Cardiac muscle cell (in vitro differentiated cells and primary cell): ENCODE data around the gene FAM131C. TPM values are rescaled to one million over a fixed set of nuclear protein-coding genes. Genes with fewer than 3 reads are reported as not detected.
A peak's percentile ranks its signal among the peaks of the same experiment; 100 is the strongest.

Source experiments
- DNase-seq, 2 donors: peaks; one replicate each; pipeline versions ENCODE4 v3.0.0 to v3.0.0-alpha.2; 2010 to 2017; ENCODE audit warnings: low read depth in 1 of 2, low spot score in 1 of 2
- H3K27ac ChIP-seq: fragments of 200-600 bp; sonication (generic); 2 replicates; pipeline ENCODE4 v1.5.1; 2016
- H3K27me3 ChIP-seq: fragments of 200-600 bp; sonication (generic); 2 replicates; pipeline ENCODE4 v1.6.0; 2016; ENCODE audit warnings: control low read depth
- H3K36me3 ChIP-seq: fragments of 200-600 bp; sonication (generic); 2 replicates; pipeline ENCODE4 v1.5.1; 2016; ENCODE audit warnings: control low read depth
- H3K4me1 ChIP-seq: fragments of 200-600 bp; sonication (generic); 2 replicates; pipeline ENCODE4 v1.8.1; 2017; ENCODE audit warnings: low read depth, mild to moderate bottlenecking, mixed run types
- H3K4me3 ChIP-seq: fragments of 200-600 bp; sonication (generic); 2 replicates; pipeline ENCODE4 v1.5.1; 2016; ENCODE audit warnings: mild to moderate bottlenecking
- H3K9me3 ChIP-seq: fragments of 200-600 bp; sonication (generic); 2 replicates; pipeline ENCODE4 v1.5.1; 2017; ENCODE audit warnings: low read depth, mild to moderate bottlenecking, control low read depth
- polyA plus RNA-seq: library from polyadenylated mRNA; unstranded; fragments of >200 nt; fragmentation: Nextera tagmentation; extraction: Ambion mirVana; gene quantifications from 2 replicates; pipeline ENCODE4 v1.2.1, GENCODE V29; 2016
- total RNA-seq: library from RNA; depleted of rRNA; stranded (reverse); fragments of >200 nt; gene quantifications from 2 replicates; pipeline ENCODE4 v1.2.3, GENCODE V29; 2016
- TF ChIP-seq, protein P1 (sequence below): IDR thresholded peaks from 2 replicates; pipeline ENCODE4 v1.5.1; 2012; ENCODE audit warnings: low read depth, mild to moderate bottlenecking, low read length

FAM131C gene
- total and polyA plus RNA-seq, 2 experiments from 2014 or later, result 10.4 to 10.9 TPM

DNA sequence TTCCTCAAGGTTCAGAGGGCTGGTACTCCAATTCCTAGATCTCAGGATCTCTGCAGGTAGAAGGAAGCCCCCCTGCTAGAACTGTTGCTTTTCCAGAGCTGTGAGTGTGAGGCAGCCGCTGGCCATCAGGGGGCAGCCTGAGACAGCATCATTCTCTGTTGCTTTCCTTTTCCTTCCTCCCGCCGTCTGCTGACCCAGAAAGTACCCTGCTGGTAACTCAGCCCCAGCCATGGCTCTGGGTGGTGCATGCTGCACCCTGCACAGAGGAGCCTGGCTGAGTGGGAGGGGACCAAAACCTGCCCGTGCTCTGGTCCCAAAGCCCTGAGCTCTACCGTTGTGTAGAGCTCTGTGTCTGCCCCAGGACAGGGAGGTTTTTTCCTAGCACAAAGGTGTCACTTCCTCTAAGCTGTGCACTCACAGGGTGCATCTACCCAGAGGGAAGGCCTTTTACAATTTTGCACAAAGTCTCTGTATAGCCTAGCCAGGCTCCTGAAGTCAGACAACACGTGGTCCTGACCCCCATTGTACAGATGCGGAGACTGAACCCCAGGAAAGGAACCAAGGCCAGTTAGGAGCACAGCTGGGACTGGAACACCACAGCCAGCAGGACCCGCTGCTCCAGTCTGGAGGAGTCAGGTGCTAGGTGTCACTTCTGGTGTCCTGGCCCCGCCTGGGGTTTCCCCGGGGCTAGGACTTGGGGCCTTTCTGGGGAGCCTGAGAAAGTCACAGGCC is 5.6 kb upstream of the FAM131C start:
- Histone ChIP-seq H3K4me3 (no peak overlapping the region), H3K36me3 (no peaks in the 10 kb centered on the region), H3K4me1 (no peaks in the 10 kb centered on the region), H3K27ac (no peak overlapping the region), H3K27me3 (peaks cover 3% of the 10 kb centered on the region), H3K9me3 (no peaks in the 10 kb centered on the region)
- TF ChIP-seq, protein P1, sequence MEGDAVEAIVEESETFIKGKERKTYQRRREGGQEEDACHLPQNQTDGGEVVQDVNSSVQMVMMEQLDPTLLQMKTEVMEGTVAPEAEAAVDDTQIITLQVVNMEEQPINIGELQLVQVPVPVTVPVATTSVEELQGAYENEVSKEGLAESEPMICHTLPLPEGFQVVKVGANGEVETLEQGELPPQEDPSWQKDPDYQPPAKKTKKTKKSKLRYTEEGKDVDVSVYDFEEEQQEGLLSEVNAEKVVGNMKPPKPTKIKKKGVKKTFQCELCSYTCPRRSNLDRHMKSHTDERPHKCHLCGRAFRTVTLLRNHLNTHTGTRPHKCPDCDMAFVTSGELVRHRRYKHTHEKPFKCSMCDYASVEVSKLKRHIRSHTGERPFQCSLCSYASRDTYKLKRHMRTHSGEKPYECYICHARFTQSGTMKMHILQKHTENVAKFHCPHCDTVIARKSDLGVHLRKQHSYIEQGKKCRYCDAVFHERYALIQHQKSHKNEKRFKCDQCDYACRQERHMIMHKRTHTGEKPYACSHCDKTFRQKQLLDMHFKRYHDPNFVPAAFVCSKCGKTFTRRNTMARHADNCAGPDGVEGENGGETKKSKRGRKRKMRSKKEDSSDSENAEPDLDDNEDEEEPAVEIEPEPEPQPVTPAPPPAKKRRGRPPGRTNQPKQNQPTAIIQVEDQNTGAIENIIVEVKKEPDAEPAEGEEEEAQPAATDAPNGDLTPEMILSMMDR, result peak; percentile 90
- peak; percentile 79 to 84 for DNase-seq

DNA sequence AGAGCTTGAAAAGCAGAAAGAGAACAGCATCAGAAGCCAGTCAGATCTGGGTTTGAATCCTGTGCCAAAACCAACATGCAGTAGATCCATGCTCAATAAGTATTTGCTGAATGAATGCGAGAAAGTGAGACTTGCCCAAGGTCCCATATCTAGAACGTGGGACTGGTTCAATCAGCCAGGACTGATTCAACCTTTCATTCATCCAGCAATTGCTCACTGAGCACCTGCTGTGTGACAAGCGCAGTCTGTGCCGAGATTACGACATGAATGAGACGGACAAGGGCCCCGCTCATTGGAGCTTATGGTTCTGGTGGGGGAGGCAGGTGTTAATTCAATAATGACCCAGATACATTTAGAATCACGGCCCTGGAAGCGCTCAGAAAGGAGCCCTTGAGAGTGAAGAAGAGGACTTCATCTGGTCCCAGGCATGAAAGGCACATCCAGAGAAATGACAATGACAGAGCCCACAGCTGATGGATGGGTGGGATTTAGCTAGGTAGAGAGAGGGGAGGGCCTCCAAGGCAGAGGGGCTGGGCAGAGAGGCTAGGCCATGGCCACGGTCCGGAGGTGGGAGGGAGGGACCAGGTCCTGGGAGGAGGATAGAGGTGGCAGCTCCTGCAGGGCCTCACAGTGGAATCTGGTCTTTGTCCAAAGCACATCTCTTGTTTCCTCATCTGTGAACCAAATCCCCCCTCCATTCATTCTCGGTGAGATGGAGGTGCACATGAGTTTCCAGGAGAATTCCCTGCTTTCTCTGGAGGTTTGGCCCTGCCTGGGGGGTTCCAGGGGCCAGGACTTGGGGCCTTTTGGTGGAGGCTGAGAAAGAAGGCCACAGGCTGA is 4.2 kb upstream of the FAM131C start:
- H3K4me1 ChIP-seq, result no peaks in the 10 kb centered on the region
- H3K4me3 ChIP-seq, result no peak overlapping the region
- H3K36me3 ChIP-seq, result no peaks in the 10 kb centered on the region
- TF ChIP-seq, protein P1, result no peak
- H3K27me3 ChIP-seq, result peaks cover 3% of the 10 kb centered on the region
- H3K9me3 ChIP-seq, result no peaks in the 10 kb centered on the region
- DNase-seq, result no peak
- no peak overlapping the region for H3K27ac ChIP-seq

DNA sequence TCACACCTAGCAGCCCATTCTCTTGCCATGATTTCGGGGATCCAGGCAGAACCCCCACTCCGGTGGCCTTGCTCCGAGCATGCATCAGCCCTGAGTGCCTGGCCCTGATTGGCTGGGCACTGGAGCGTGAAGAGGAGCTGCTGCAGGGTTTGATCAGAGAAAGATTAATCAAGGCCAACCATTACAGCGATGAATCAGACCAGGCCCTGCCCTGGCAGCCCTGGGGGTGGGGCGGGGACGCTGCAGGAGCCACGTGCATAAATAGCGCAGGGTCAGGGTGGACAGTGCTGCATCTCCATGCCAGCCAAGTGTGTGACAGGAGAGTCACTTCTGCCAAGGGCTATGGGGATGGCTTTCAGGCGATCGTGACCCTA is 3.4 kb upstream of the FAM131C start:
- TF ChIP-seq, protein P1, result no peak
- H3K27me3 ChIP-seq, result peaks cover 3% of the 10 kb centered on the region
- no peak overlapping the region for H3K4me3 ChIP-seq
- no peaks in the 10 kb centered on the region for H3K36me3 ChIP-seq
- H3K9me3 ChIP-seq, result no peaks in the 10 kb centered on the region
- no peaks in the 10 kb centered on the region for H3K4me1 ChIP-seq
- DNase-seq, result no peak
- H3K27ac ChIP-seq, result no peak overlapping the region

DNA sequence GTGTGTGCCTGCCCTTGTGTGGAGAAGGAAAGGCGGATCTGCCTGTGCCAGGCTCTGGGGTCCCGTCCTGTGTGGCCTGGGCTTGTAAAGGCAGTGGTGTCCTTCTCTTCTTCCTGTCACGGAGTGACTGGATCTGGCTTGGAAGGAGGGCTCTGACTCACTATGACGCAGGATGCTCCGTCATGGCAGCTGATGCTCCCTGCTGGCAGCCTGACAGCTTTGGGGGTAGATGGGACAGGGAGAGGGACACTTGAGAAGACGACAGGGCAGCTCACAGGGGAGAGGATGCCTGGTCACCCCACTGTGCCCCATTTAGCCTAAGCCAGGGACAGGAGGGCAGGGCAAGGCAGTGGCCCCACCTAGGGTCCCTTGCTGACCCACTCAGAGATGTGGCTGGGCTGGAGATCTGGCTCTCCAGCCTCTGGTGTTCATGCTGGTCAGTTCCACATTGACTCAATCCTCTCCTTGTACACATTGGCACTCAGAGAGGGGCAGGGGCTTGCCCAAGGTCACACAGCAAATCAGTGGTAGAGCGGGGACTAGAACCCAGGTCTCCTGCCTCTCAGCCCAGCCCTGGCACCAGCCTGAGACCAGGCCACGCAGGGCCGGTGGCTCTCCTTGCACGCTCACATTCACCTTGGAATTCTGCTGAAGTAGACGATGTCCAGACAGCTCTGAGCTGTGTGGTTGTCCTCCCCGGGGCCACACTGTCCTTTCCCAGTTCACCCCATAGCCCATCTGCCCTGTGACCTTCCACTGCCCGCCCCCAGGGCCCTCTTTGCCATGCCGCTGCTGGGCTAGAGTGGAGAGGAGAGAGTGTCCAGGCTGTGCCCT is 2.8 kb upstream of the FAM131C start:
- Histone ChIP-seq H3K9me3 (no peaks in the 10 kb centered on the region), H3K4me1 (no peaks in the 10 kb centered on the region), H3K27me3 (peaks cover 3% of the 10 kb centered on the region), H3K27ac (no peak overlapping the region), H3K36me3 (no peaks in the 10 kb centered on the region), H3K4me3 (no peak overlapping the region)
- DNase-seq, result peak in 1 of 2 donors; percentile 85
- TF ChIP-seq, protein P1, result no peak

DNA sequence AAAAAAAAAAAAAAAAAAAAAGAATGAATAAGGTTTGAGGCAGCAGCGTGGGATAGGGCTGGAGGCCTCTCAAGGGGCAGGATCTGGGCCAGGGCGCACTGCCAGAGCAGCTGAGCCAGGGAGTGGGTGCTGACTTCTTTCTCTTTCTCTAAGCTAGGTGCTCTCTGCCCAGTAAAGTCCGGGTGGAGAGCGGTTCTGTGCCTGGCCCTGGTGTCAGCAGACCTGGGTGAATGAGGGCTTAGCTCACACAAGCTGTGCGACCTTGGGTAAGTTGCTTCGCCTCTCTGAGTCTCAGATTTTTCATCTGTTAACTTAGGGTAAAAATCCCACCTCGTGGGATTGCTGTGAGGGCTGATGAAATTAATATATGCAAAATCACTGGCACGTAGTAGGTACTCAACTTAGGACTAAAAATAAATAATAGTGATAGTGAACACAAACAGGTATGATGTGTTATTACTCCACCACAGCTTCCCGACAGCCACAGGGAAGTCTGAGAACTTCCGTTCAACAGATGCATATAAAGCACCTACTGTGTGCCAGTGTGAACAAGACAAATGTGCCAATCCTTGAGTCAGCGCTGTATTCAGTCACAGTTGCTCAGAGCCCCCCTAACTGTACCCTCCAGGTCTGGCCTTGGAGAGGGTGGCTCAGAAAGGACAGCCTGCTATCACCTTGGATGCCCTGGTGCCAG is 2.0 kb upstream of the FAM131C start:
- no peak overlapping the region for H3K4me3 ChIP-seq
- peaks cover 3% of the 10 kb centered on the region for H3K27me3 ChIP-seq
- H3K9me3 ChIP-seq, result no peaks in the 10 kb centered on the region
- H3K36me3 ChIP-seq, result no peaks in the 10 kb centered on the region
- no peak overlapping the region for H3K27ac ChIP-seq
- H3K4me1 ChIP-seq, result no peaks in the 10 kb centered on the region
- peak in 1 of 2 donors; percentile 87 for DNase-seq
- TF ChIP-seq, protein P1, result no peak
